CD4-positive, CD25-positive, alpha-beta regulatory T cell (primary cell): ENCODE measurements around the gene TIAM2. TPM values are rescaled to one million over a fixed set of nuclear protein-coding genes. Genes with fewer than 3 reads are reported as not detected.
A peak's percentile ranks its signal among the peaks of the same experiment; 100 is the strongest.

Experiments used
- ATAC-seq, 2 donors: fragments of 150-1000 bp; cut with Tn5 transposase; one replicate each; pipeline ENCODE4 v1.10.0; 2021; ENCODE audit warnings: low read depth in 2 of 2, moderate number of reproducible peaks in 2 of 2, moderate library complexity in 1 of 2
- DNase-seq, 3 donors: peaks; one replicate each; pipeline versions ENCODE4 v3.0.0 to v3.0.0-alpha.2; 2012 to 2022; ENCODE audit warnings: mixed read lengths in 1 of 3
- H3K27ac ChIP-seq: one replicate; pipeline ENCODE4 v1.7.0; 2013; ENCODE audit warnings: mild to moderate bottlenecking, low read length; ENCODE audit not compliant: insufficient read depth, poor library complexity, severe bottlenecking
- H3K27me3 ChIP-seq: one replicate; pipeline ENCODE4 v1.7.0; 2013; ENCODE audit warnings: low read length; ENCODE audit not compliant: control insufficient read depth, insufficient read depth
- H3K36me3 ChIP-seq: one replicate; pipeline ENCODE4 v1.7.0; 2013; ENCODE audit warnings: mild to moderate bottlenecking, low read length, moderate library complexity; ENCODE audit not compliant: control insufficient read depth, insufficient read depth
- H3K4me1 ChIP-seq: 2 replicates; pipeline ENCODE4 v1.7.0; 2013; ENCODE audit warnings: mild to moderate bottlenecking, low read length; ENCODE audit not compliant: insufficient read depth, control insufficient read depth, poor library complexity, severe bottlenecking
- H3K4me3 ChIP-seq: one replicate; pipeline ENCODE4 v1.7.0; 2013; ENCODE audit warnings: low read depth, mild to moderate bottlenecking, low read length, moderate library complexity
- H3K9me3 ChIP-seq, 2 experiments: 1 replicate in 1 of 2; 2 replicates in 1 of 2; pipeline ENCODE4 v1.7.0; 2013; ENCODE audit warnings: low read length in 2 of 2, mild to moderate bottlenecking in 1 of 2, moderate library complexity in 1 of 2; ENCODE audit not compliant: control insufficient read depth in 2 of 2
- H3K27ac Mint-ChIP-seq, 3 donors: one replicate each; pipeline ENCODE4 v1.8.0; 2020 to 2022; ENCODE audit warnings: mild to moderate bottlenecking in 3 of 3, mixed read lengths in 3 of 3, moderate library complexity in 2 of 3
- H3K27me3 Mint-ChIP-seq: one replicate; pipeline ENCODE4 v1.8.0; 2022; ENCODE audit warnings: mild to moderate bottlenecking, mixed read lengths
- H3K36me3 Mint-ChIP-seq: one replicate; pipeline ENCODE4 v1.8.0; 2020; ENCODE audit warnings: mixed read lengths
- H3K4me1 Mint-ChIP-seq, 4 donors: one replicate each; pipeline ENCODE4 v1.8.0; 2020 to 2022; ENCODE audit warnings: mixed read lengths in 4 of 4, mild to moderate bottlenecking in 1 of 4
- H3K4me3 Mint-ChIP-seq, 4 donors: one replicate each; pipeline ENCODE4 v1.8.0; 2020 to 2022; ENCODE audit warnings: mild to moderate bottlenecking in 4 of 4, mixed read lengths in 4 of 4, moderate library complexity in 3 of 4
- H3K9me3 Mint-ChIP-seq, 7 donors: one replicate each; pipeline ENCODE4 v1.8.0; 2020 to 2022; ENCODE audit warnings: mixed read lengths in 7 of 7, mild to moderate bottlenecking in 3 of 7, moderate library complexity in 2 of 7
- polyA plus RNA-seq, 4 donors: library from polyadenylated mRNA; unstranded; fragments of 300-500 nt; fragmentation: Illumina TruSeq; gene quantifications; one replicate each; pipeline ENCODE4 v1.2.3, GENCODE V29; 2021
- total RNA-seq: library from RNA; stranded (reverse); gene quantifications from one replicate; pipeline ENCODE4 v1.2.3, GENCODE V29; 2022

The TIAM2 gene
- total RNA-seq (5.9 TPM), polyA plus RNA-seq (1 to 10 TPM in 3 of 4 donors, under 1 TPM in 1; 0.66 to 2.0 (median 1.2) TPM)

- peaks cover 10% of the 10 kb centered on the region for H3K4me1 ChIP-seq
- peaks cover 15% of the 10 kb centered on the region for H3K27me3 ChIP-seq
- ATAC-seq: peak in 1 of 2 donors; percentile 18
- DNase-seq: peak in 1 of 3 donors; percentile 14
- Mint-ChIP-seq H3K27me3 (peaks cover 26% of the 10 kb centered on the region), H3K4me1 (peaks cover 0 to 8% (median 0%) of the 10 kb centered on the region in 4 donors), H3K9me3 (no peaks in the 10 kb centered on the region), H3K4me3 (peak within 1 kb of the TSS in 3 of 4 donors; percentile 53 to 60 (median 55)), H3K27ac (no peak within 1 kb of the TSS), H3K36me3 (no peaks in the 10 kb centered on the region)
- H3K27ac ChIP-seq: no peak within 1 kb of the TSS
- no peaks in the 10 kb centered on the region for H3K36me3 ChIP-seq
- H3K9me3 ChIP-seq: no peaks in the 10 kb centered on the region
- H3K4me3 ChIP-seq: no peak within 1 kb of the TSS
Observed at GRCh38 chr6:154995254-154996015, at the start of gene TIAM2. TIAM2 (plus strand) TSS chr6:154995315; CDS start chr6:155129224, 133,909 bp downstream.

- no peaks in the 10 kb centered on the region for H3K9me3 ChIP-seq
- H3K27ac ChIP-seq: no peak overlapping the region
- peaks cover 27% of the 10 kb centered on the region for H3K36me3 Mint-ChIP-seq
- DNase-seq (no peak), ATAC-seq (no peak)
- peaks cover 0 to 16% (median 9%) of the 10 kb centered on the region in 4 donors for H3K4me1 Mint-ChIP-seq
- no peaks in the 10 kb centered on the region for H3K27me3 Mint-ChIP-seq
- H3K4me3 ChIP-seq: no peak overlapping the region
- no peak overlapping the region for H3K27ac Mint-ChIP-seq
- H3K27me3 ChIP-seq: no peaks in the 10 kb centered on the region
- H3K4me3 Mint-ChIP-seq: no peak overlapping the region
- peaks cover 0 to under 1% (median 0%) of the 10 kb centered on the region in 7 donors for H3K9me3 Mint-ChIP-seq
- H3K4me1 ChIP-seq: no peaks in the 10 kb centered on the region
- peaks cover 3% of the 10 kb centered on the region for H3K36me3 ChIP-seq
Observed at GRCh38 chr6:154950979-154951344, 44.2 kb upstream of the TIAM2 start.

- Histone ChIP-seq H3K4me1 (no peaks in the 10 kb centered on the region), H3K36me3 (peaks cover 3% of the 10 kb centered on the region), H3K9me3 (no peaks in the 10 kb centered on the region), H3K27ac (no peak overlapping the region), H3K4me3 (no peak overlapping the region), H3K27me3 (no peaks in the 10 kb centered on the region)
- Mint-ChIP-seq H3K27me3 (no peaks in the 10 kb centered on the region), H3K36me3 (peaks cover 28% of the 10 kb centered on the region), H3K9me3 (no peaks in the 10 kb centered on the region), H3K4me1 (peaks cover 0 to 16% (median 9%) of the 10 kb centered on the region in 4 donors), H3K4me3 (peak overlapping the region in 2 of 4 donors; percentile 28 to 41), H3K27ac (peak overlapping the region; percentile 16 to 65 (median 65))
- DNase-seq (peak in 1 of 3 donors; percentile 18), ATAC-seq (peak in 1 of 2 donors; percentile 31)
Observed at GRCh38 chr6:154951345-154952200, 43.5 kb upstream of the TIAM2 start.

GRCh38 chr6:154953644-154954043 lies 41.5 kb upstream of the TIAM2 start:
- peaks cover 3% of the 10 kb centered on the region for H3K36me3 ChIP-seq

GRCh38 chr6:154954347-154954746 lies 40.8 kb upstream of the TIAM2 start:
- Histone ChIP-seq H3K9me3 (no peaks in the 10 kb centered on the region), H3K4me3 (no peak overlapping the region), H3K27ac (no peak overlapping the region), H3K4me1 (no peaks in the 10 kb centered on the region), H3K36me3 (peaks cover 3% of the 10 kb centered on the region), H3K27me3 (no peaks in the 10 kb centered on the region)
- Mint-ChIP-seq H3K4me3 (no peak overlapping the region), H3K36me3 (peaks cover 32% of the 10 kb centered on the region), H3K4me1 (peaks cover 0 to 16% (median 9%) of the 10 kb centered on the region in 4 donors), H3K27me3 (no peaks in the 10 kb centered on the region), H3K27ac (no peak overlapping the region), H3K9me3 (no peaks in the 10 kb centered on the region)
- DNase-seq: no peak
- no peak for ATAC-seq

More at GRCh38 chr6:154953644-154954043, 41.5 kb upstream of the TIAM2 start:
- Mint-ChIP-seq H3K4me3 (no peak overlapping the region), H3K36me3 (peaks cover 35% of the 10 kb centered on the region), H3K4me1 (peaks cover 0 to 16% (median 9%) of the 10 kb centered on the region in 4 donors), H3K27ac (no peak overlapping the region), H3K27me3 (no peaks in the 10 kb centered on the region), H3K9me3 (no peaks in the 10 kb centered on the region)
- ATAC-seq: no peak
- no peak for DNase-seq
- Histone ChIP-seq H3K4me3 (no peak overlapping the region), H3K4me1 (no peaks in the 10 kb centered on the region), H3K9me3 (no peaks in the 10 kb centered on the region), H3K27me3 (no peaks in the 10 kb centered on the region), H3K27ac (no peak overlapping the region)

GRCh38 chr6:154956771-154957522 lies 38.2 kb upstream of the TIAM2 start:
- Mint-ChIP-seq H3K27ac (peak overlapping the region in 2 of 3 donors; percentile 55 to 63), H3K36me3 (peaks cover 39% of the 10 kb centered on the region), H3K4me1 (peaks cover 0 to 5% (median 2%) of the 10 kb centered on the region in 4 donors), H3K27me3 (no peaks in the 10 kb centered on the region), H3K9me3 (no peaks in the 10 kb centered on the region), H3K4me3 (no peak overlapping the region)
- Histone ChIP-seq H3K27ac (no peak overlapping the region), H3K27me3 (no peaks in the 10 kb centered on the region), H3K4me1 (no peaks in the 10 kb centered on the region), H3K36me3 (peaks cover 3% of the 10 kb centered on the region), H3K9me3 (no peaks in the 10 kb centered on the region), H3K4me3 (no peak overlapping the region)
- DNase-seq: no peak
- ATAC-seq: no peak

GRCh38 chr6:154958469-154958868 lies 36.6 kb upstream of the TIAM2 start:
- H3K27me3 ChIP-seq: no peaks in the 10 kb centered on the region
- H3K27ac ChIP-seq: no peak overlapping the region
- no peaks in the 10 kb centered on the region for H3K4me1 ChIP-seq
- no peak overlapping the region for H3K4me3 ChIP-seq
- peaks cover 3% of the 10 kb centered on the region for H3K36me3 ChIP-seq
- peaks cover 35% of the 10 kb centered on the region for H3K36me3 Mint-ChIP-seq
- H3K27me3 Mint-ChIP-seq: no peaks in the 10 kb centered on the region
- no peaks in the 10 kb centered on the region for H3K9me3 Mint-ChIP-seq
- no peak overlapping the region for H3K27ac Mint-ChIP-seq
- peak overlapping the region in 1 of 4 donors; percentile 32 for H3K4me3 Mint-ChIP-seq
- DNase-seq: no peak
- no peak for ATAC-seq
- no peaks in the 10 kb centered on the region for H3K9me3 ChIP-seq
- H3K4me1 Mint-ChIP-seq: no peaks in the 10 kb centered on the region
